IMR-90 (cell line): Measurements from ENCODE around the gene DCUN1D5.

Experiments
- CEBPB ChIP-seq: IDR thresholded peaks from 2 replicates; pipeline ENCODE4 v1.6.1; 2012; ENCODE audit warnings: low read depth, low read length, improper control_type of control experiment
- CTCF ChIP-seq: conservative IDR thresholded peaks from 2 replicates; pipeline ENCODE4 v1.5.1; 2012; ENCODE audit warnings: mild to moderate bottlenecking, low read depth, low read length, improper control_type of control experiment
- FOS ChIP-seq: fragments of 150-350 bp; IDR thresholded peaks from 2 replicates; pipeline ENCODE4 v1.6.1; 2016; ENCODE audit warnings: low read depth, low read length
- MAZ ChIP-seq: IDR thresholded peaks from 2 replicates; pipeline ENCODE4 v1.6.1; 2012; ENCODE audit warnings: low read depth, mild to moderate bottlenecking, low read length, improper control_type of control experiment, moderate library complexity, borderline replicate concordance
- POLR2A ChIP-seq: IDR thresholded peaks from 2 replicates; pipeline ENCODE4 v1.6.1; 2012; ENCODE audit warnings: mild to moderate bottlenecking, low read depth, low read length
- RAD21 ChIP-seq: IDR thresholded peaks from 2 replicates; pipeline ENCODE4 v1.6.1; 2012; ENCODE audit warnings: low read length, improper control_type of control experiment
- RCOR1 ChIP-seq: IDR thresholded peaks from 2 replicates; pipeline ENCODE4 v1.6.1; 2012; ENCODE audit warnings: mild to moderate bottlenecking, low read length, improper control_type of control experiment; ENCODE audit not compliant: insufficient replicate concordance
- SMC3 ChIP-seq: fragments of 150-350 bp; IDR thresholded peaks from 2 replicates; pipeline ENCODE4 v1.6.1; 2016; ENCODE audit warnings: low read depth, mild to moderate bottlenecking, antibody characterized with exemption, low read length, moderate library complexity
- USF2 ChIP-seq: fragments of 150-350 bp; IDR thresholded peaks from 2 replicates; pipeline ENCODE4 v1.6.1; 2017; ENCODE audit warnings: mild to moderate bottlenecking, antibody characterized with exemption, low read length, low read depth

GRCh38 chr11:103078710-103079109 is 13.2 kb downstream of the DCUN1D5 start:
- TF ChIP-seq CTCF (no peak), USF2 (no peak), MAZ (no peak), RAD21 (no peak), SMC3 (no peak), POLR2A (no peak), CEBPB (no peak), FOS (no peak), RCOR1 (no peak)
